Cardiac muscle cell (in vitro differentiated cells and primary cell): ENCODE data around the gene ULK1. TPM values are rescaled to one million over a fixed set of nuclear protein-coding genes. Genes with fewer than 3 reads are reported as not detected.
A peak's percentile ranks its signal among the peaks of the same experiment; 100 is the strongest.

ENCODE experiments used
- DNase-seq, 2 donors: peaks; one replicate each; pipeline versions ENCODE4 v3.0.0 to v3.0.0-alpha.2; 2010 to 2017; ENCODE audit warnings: low read depth in 1 of 2, low spot score in 1 of 2
- H3K27ac ChIP-seq: fragments of 200-600 bp; sonication (generic); 2 replicates; pipeline ENCODE4 v1.5.1; 2016
- H3K27me3 ChIP-seq: fragments of 200-600 bp; sonication (generic); 2 replicates; pipeline ENCODE4 v1.6.0; 2016; ENCODE audit warnings: control low read depth
- H3K36me3 ChIP-seq: fragments of 200-600 bp; sonication (generic); 2 replicates; pipeline ENCODE4 v1.5.1; 2016; ENCODE audit warnings: control low read depth
- H3K4me1 ChIP-seq: fragments of 200-600 bp; sonication (generic); 2 replicates; pipeline ENCODE4 v1.8.1; 2017; ENCODE audit warnings: low read depth, mild to moderate bottlenecking, mixed run types
- H3K4me3 ChIP-seq: fragments of 200-600 bp; sonication (generic); 2 replicates; pipeline ENCODE4 v1.5.1; 2016; ENCODE audit warnings: mild to moderate bottlenecking
- H3K9me3 ChIP-seq: fragments of 200-600 bp; sonication (generic); 2 replicates; pipeline ENCODE4 v1.5.1; 2017; ENCODE audit warnings: low read depth, mild to moderate bottlenecking, control low read depth
- polyA plus RNA-seq: library from polyadenylated mRNA; unstranded; fragments of >200 nt; fragmentation: Nextera tagmentation; extraction: Ambion mirVana; gene quantifications from 2 replicates; pipeline ENCODE4 v1.2.1, GENCODE V29; 2016
- total RNA-seq: library from RNA; depleted of rRNA; stranded (reverse); fragments of >200 nt; gene quantifications from 2 replicates; pipeline ENCODE4 v1.2.3, GENCODE V29; 2016
- TF ChIP-seq, protein P1 (sequence below): IDR thresholded peaks from 2 replicates; pipeline ENCODE4 v1.5.1; 2012; ENCODE audit warnings: low read depth, mild to moderate bottlenecking, low read length

ULK1 gene
- total RNA-seq (17.8 and 27.6 TPM in 2 replicates), polyA plus RNA-seq (14.2 and 16.2 TPM in 2 replicates)

DNA sequence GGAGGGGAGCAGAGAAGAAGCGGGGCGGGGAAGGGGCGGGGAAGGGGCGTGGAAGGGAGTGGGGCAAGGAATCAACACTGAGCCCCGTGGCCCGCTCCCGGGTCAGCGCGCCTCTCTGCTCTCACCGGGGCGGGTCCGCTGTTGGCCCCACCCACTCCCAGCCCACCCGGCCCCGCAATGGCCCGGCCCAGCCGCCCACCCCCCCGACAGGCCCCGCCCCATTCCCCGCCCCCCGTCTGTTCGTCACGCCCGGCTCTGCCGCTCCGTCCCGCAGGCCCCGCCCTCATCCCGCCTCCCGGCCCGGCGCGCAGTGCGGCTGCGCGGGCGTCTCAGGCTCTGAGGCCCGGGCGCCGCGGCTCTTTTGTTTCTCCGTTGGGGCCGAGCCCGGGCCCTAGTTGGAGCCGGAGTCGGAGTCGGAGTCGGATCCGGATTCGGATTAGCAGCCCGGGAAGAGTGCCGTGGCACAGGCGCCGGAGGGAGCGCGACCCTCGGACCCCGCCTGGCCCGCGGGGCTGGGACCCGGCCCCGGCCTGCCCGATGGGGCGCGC lies at the start of gene ULK1:
TSS of gene ULK1 (plus strand) at position 310 of the 548 bp plus-strand sequence. CDS start 380 bp downstream, outside the sequence.
- Histone ChIP-seq H3K4me3 (peak within 1 kb of the TSS; percentile 61), H3K27ac (peak within 1 kb of the TSS; percentile 81), H3K36me3 (no peaks in the 10 kb centered on the region), H3K4me1 (peaks cover 12% of the 10 kb centered on the region), H3K9me3 (no peaks in the 10 kb centered on the region), H3K27me3 (no peaks in the 10 kb centered on the region)
- TF ChIP-seq, protein P1, sequence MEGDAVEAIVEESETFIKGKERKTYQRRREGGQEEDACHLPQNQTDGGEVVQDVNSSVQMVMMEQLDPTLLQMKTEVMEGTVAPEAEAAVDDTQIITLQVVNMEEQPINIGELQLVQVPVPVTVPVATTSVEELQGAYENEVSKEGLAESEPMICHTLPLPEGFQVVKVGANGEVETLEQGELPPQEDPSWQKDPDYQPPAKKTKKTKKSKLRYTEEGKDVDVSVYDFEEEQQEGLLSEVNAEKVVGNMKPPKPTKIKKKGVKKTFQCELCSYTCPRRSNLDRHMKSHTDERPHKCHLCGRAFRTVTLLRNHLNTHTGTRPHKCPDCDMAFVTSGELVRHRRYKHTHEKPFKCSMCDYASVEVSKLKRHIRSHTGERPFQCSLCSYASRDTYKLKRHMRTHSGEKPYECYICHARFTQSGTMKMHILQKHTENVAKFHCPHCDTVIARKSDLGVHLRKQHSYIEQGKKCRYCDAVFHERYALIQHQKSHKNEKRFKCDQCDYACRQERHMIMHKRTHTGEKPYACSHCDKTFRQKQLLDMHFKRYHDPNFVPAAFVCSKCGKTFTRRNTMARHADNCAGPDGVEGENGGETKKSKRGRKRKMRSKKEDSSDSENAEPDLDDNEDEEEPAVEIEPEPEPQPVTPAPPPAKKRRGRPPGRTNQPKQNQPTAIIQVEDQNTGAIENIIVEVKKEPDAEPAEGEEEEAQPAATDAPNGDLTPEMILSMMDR: no peak
- peak; percentile 95 for DNase-seq

DNA sequence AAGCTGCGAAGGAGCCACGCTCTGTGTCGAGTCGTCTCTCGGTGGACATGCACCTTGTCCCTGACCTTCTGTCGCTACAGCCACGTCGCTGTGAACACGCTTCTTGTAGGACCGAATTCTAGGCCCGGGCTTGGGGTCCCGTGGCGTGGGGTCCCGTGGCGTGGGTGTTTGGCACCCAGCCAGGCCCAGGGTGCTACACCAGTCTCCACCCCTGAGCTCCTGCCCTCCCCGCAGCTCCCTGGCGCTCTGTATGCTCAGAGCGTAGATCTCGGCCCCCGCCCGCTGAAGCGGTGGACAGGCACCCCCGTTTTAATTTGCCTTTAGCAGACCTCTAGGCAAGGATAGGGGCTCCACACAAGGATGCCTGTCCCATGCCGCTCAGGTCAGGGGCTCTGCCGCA lies 49.8 kb upstream of the ULK1 start:
- Histone ChIP-seq H3K9me3 (no peaks in the 10 kb centered on the region), H3K4me1 (no peaks in the 10 kb centered on the region), H3K27me3 (no peaks in the 10 kb centered on the region), H3K4me3 (no peak overlapping the region), H3K27ac (no peak overlapping the region), H3K36me3 (no peaks in the 10 kb centered on the region)
- DNase-seq: no peak
- TF ChIP-seq, protein P1: no peak

DNA sequence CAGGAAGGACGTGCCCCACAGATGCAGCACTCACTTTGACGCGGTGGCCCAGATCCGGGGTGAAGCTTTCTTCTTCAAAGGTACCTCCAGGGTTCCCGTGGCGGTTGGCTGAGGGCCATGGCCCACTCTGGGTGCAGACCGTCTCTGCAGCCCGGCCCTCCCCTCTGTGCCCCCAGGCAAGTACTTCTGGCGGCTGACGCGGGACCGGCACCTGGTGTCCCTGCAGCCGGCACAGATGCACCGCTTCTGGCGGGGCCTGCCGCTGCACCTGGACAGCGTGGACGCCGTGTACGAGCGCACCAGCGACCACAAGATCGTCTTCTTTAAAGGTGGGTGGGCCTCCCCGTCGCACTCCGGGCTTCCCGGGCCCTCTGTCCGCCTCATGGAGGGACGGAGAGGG lies 49.3 kb upstream of the ULK1 start:
- Histone ChIP-seq H3K36me3 (no peaks in the 10 kb centered on the region), H3K4me1 (no peaks in the 10 kb centered on the region), H3K4me3 (no peak overlapping the region), H3K27me3 (no peaks in the 10 kb centered on the region), H3K9me3 (no peaks in the 10 kb centered on the region), H3K27ac (no peak overlapping the region)
- TF ChIP-seq, protein P1: no peak
- DNase-seq: no peak

DNA sequence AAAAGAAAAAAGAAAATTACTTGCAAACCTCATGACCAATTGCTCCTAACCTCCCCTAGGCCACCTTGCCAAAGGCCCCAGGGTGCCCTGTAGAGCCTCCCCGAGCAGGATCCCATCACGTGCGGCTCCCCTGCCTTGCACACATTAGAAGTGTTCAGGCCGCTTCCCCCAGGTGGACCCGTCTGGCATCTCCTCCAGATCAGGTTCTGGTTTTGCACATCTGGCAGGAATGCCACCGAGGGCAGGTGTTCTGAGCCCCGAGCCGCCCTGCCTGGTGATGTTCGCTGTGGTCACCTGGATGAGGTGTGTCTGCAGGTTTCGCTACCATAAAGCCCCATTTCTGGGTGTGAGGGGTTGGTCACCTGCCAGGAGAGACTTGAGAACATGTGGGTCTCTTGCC lies 47.0 kb upstream of the ULK1 start:
- Histone ChIP-seq H3K9me3 (no peaks in the 10 kb centered on the region), H3K4me3 (no peak overlapping the region), H3K27me3 (no peaks in the 10 kb centered on the region), H3K4me1 (no peaks in the 10 kb centered on the region), H3K36me3 (no peaks in the 10 kb centered on the region), H3K27ac (no peak overlapping the region)
- no peak for DNase-seq
- TF ChIP-seq, protein P1: no peak

DNA sequence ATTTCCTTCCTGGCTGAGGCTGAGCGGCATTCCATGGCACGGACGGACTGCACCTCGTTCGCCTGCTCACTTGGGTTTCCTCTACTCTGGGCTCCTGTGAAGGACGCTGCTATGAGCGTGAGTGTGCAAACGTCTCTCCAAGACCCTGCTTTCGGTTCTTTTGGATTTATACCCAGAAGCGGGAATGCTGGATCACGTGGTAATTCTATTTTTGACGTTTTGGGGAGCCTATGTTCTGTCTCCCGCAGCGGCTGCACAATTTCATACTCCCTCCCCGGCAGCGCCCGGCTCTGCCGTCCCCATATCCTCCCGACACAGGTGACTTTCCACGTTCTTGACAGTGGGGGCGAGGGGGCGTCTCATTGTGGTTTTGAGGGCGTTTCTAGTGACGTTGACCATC lies 45.7 kb upstream of the ULK1 start:
- no peaks in the 10 kb centered on the region for H3K4me1 ChIP-seq
- H3K27me3 ChIP-seq: no peaks in the 10 kb centered on the region
- no peaks in the 10 kb centered on the region for H3K9me3 ChIP-seq
- no peak for DNase-seq
- TF ChIP-seq, protein P1: no peak
- H3K4me3 ChIP-seq: no peak overlapping the region
- H3K27ac ChIP-seq: no peak overlapping the region
- H3K36me3 ChIP-seq: no peaks in the 10 kb centered on the region
